ENCODE results near the gene LIF. TPM values are rescaled to one million over a fixed set of nuclear protein-coding genes. Genes with fewer than 3 reads are reported as not detected.

Gene LIF
- 100 to 1,000 TPM; 100 to 102 TPM for total RNA-seq

DNA sequence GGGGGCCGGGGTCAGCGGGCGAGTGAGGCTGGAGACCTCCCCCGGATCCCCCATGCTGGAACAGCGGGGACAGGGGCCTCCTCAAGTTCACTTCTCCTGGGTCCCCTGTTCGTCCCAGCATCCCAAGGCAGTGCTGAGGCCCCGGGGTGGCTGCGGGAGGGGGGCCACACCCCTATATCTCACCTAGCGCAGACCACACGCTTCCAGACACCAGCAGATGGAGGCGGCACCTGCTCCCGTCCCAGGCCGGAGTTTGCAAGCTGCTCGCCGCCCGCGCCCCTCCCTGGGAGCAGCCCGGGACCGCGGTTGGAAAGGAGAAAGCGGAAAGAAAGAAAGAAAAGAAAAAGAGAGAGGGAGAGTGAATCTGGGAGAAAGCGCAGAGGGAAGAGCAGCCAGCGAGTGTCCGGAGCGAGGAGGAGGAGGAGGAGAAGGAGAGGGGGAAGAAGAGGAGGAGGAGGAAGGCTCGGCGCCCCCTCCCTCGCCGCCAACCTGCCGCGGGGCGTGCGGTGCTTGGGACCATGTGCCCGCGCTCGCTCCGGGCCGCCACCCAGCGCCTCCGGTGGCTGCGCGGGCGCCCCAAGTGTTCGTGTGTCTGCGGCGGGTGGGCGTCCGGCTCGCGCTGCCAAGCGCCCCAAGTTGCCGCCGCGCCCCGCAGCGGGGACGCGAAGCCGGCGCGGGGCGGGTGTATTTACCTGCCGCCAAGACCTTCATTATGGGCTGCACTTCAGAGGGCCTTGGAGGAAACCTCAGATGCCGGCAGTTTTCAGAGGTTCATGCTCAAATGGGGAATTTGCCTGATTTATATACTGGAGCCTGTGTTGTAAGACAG is at the start of gene LIF:
TSS of gene LIF (minus strand) at position 775 of the 829 bp plus-strand sequence. CDS start at position 711, 64 bp downstream.

DNA sequence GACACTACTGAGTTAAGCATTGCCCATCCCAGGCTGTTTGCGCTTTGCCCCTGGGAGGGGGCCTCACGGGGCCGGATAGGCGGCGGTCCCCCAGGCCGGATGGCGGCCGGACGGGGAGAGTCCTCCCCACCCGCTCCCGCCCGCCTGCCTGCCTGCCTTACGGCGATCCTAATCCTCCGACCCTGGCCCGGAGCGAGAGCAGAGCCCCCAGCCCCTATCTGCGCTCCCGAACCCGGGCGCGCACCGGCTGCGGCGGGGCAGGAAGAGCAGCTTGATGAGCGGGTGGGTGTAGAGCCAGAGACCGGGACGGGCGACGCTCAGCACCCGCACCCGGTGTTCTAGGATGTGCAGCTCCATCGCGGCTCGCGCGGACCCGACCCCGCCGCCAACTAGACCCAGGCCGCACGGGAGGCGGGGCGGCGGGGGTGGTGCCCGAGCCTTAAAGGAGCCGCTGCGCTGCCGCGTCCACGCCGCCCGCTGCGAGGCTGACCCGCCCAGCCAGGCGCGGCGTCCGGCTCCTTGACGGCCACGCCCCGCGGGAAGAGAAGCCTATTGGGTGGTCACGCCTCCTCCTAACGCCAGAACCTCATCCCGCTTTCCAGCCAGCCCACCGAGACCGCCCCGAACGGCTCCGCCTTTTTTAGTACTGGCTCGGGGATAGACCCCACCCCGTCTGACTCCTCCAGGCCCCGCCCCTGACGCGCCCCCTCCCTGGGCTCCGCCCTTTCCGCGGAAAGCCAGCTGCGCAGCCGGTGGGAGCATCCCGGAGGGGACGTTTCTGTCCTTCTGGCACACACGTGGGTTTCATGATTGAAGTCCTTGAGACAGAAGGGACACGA is 42.8 kb upstream of the LIF start, which contains the start of gene CASTOR1:
TSS of gene CASTOR1 (minus strand) at position 365 of the 839 bp plus-strand sequence. CDS start at position 357, 8 bp downstream.

DNA sequence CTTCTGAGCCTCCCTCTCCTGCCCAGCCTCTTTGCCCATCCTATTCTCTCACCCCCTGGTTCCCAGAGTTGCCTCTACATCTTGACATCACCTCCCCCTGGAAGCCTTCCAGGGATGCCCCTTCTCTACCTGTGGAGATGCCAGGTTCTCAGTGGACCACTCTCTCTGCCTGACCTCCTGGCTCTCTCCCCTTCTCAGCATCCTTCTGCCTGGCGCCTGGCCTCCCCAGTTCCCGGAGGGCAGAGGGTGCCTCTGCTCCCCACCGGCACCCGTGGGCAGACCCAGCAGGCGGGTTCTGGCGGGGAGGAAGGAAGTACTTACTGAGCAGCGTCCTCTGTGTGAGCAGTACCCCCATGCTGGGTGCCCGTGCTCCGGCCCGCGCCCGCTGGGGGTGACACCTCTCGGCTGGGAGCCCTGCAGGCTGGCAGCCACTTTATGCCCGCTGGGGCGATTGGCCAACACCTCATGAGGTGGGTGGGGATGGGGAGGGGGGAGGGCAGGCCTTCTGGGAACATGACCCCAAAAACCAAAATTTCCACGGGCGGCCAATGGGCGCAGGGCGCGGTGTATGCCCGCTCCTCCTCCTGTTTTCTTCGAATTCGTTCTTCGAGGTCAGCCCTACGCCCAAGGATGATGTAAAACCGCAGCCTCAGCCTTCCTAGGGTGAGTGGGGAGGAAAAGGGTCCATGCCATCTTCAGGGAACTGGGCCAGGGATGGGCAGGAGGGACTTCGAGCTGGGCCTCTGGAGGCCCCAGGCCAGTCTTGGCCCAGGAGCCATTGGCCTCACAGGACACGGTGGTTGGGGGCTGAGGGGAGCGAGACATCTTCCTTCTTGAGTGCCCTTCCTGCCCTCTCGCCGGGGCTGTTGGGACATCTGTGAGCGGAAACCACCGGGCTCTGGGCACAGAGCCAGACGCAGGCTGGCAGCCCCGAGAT is 20.2 kb upstream of the LIF start, which contains the start of gene OSM:
TSS of gene OSM (minus strand) at position 407 of the 937 bp plus-strand sequence. CDS start at position 355, 52 bp downstream.

Other genes with a start within 250 kb of the LIF start
- gene HORMAD2, start 166.3 kb downstream of the LIF start, total RNA-seq: not detected
- 10 to 100 TPM; 72.0 to 74.5 TPM for gene OSM, start 20.1 kb upstream of the LIF start, total RNA-seq
- gene CASTOR1, start 42.7 kb upstream of the LIF start, total RNA-seq: 10 to 100 TPM; 19.4 to 20.0 TPM
- gene TBC1D10A, start 80.2 kb upstream of the LIF start, total RNA-seq: 10 to 100 TPM; 50.4 to 50.9 TPM
- gene SF3A1, start 110.1 kb upstream of the LIF start, total RNA-seq: 100 to 1,000 TPM; 217 to 233 TPM
- gene CCDC157, start 110.2 kb upstream of the LIF start, total RNA-seq: 1 to 10 TPM; 3.3 to 4.2 TPM
- 1 to 10 TPM; 8.6 to 9.2 TPM for gene RNF215, start 140.7 kb upstream of the LIF start, total RNA-seq
- 1 to 10 TPM; 7.7 to 9.4 TPM for gene SEC14L2, start 150.3 kb upstream of the LIF start, total RNA-seq
- gene MTFP1, start 179.0 kb upstream of the LIF start, total RNA-seq: 10 to 100 TPM; 51.7 to 55.4 TPM
- gene SEC14L3, start 225.3 kb upstream of the LIF start, total RNA-seq: under 1 TPM in 1 of 2 experiments, not detected in 1; 0.10 TPM

Data from activated naive CD4-positive, alpha-beta T cell treated with anti-CD3 and anti-CD28 coated beads, Interleukin-2, amount 10 ng/mL, durations not matched to agents 5 hours and 36 hours (primary cell).